Measurements from ENCODE around the gene LRIG1.

Gene LRIG1

DNA sequence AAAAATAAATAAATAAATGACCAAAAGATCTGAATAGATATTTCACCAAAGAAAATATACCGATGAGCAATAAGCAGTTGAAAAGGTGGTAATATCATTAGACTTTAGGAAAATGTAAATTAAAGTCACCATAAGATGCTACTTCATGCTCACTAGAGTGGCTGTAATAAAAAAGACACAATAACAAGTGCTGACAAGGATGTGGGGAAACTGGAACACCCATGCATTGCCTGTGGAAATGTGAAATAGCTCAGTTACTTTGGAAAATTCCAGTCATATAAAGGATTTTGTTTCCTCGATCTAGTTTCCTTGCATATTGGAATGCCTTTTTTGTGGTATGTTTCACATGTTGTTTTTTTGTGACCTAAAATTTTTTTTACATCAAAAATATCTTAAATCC is 36.0 kb upstream of the LRIG1 start:
- DNase-seq (ENCODE audit: low read depth) = no peak
- TF ChIP-seq, protein P1, sequence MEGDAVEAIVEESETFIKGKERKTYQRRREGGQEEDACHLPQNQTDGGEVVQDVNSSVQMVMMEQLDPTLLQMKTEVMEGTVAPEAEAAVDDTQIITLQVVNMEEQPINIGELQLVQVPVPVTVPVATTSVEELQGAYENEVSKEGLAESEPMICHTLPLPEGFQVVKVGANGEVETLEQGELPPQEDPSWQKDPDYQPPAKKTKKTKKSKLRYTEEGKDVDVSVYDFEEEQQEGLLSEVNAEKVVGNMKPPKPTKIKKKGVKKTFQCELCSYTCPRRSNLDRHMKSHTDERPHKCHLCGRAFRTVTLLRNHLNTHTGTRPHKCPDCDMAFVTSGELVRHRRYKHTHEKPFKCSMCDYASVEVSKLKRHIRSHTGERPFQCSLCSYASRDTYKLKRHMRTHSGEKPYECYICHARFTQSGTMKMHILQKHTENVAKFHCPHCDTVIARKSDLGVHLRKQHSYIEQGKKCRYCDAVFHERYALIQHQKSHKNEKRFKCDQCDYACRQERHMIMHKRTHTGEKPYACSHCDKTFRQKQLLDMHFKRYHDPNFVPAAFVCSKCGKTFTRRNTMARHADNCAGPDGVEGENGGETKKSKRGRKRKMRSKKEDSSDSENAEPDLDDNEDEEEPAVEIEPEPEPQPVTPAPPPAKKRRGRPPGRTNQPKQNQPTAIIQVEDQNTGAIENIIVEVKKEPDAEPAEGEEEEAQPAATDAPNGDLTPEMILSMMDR (IDR thresholded peaks at IDR 0.05; ENCODE audit: low read length, missing control alignments) = no peak
- H3K4me3 ChIP-seq (replicated peaks; ENCODE audit: low read depth, low read length) = no peak overlapping the region

DNA sequence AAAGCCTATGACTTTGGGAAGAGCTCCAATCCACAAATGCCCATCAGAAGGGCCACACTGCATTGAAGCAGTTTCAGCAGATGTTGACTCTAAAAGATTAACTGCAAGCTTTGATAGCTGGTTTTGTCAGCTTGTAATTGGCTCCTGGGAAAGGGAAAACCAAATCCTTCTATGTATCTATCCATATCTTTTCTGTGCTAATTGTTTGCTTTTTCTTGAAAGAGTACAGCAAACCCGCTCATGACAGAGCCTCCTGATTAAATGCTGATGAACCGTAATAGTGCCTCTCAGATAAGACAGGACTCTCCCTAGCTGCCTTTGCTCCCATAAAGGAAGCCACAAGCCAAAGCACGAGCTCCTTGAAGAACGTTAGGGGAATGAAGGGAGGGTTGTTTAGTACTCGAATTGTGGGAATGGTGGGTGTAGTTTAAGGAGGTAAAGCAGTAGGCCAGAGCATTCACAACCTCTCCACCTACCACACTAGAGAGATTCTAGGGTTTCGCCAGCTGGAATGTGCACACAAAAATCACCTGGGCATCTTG is 33.6 kb upstream of the LRIG1 start:
- TF ChIP-seq, protein P1 (IDR thresholded peaks at IDR 0.05; ENCODE audit: low read length, missing control alignments) = no peak
- no peak for DNase-seq (ENCODE audit: low read depth)
- no peak overlapping the region for H3K4me3 ChIP-seq (replicated peaks; ENCODE audit: low read depth, low read length)

DNA sequence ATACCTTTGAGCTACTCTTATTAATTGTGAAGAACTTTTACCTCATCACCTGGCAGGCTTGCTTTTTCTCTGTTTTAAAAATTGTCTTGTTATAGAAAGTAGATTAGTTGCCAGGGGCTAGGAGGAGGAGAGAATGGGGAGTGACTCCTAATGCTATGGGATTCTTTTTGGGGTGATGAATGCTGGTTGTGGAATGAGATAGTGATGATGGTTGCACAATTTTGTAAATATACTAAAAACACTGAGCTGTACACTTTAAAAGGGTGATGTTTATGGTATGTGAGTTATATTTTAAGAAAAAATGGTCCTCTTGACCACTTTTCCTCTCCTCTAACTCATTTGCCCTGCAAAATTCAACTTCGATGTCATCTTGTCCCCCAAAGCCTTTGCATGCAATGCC is 31.8 kb upstream of the LRIG1 start:
- no peak overlapping the region for H3K4me3 ChIP-seq (replicated peaks; ENCODE audit: low read depth, low read length)
- TF ChIP-seq, protein P1 (IDR thresholded peaks at IDR 0.05; ENCODE audit: low read length, missing control alignments) = no peak
- no peak for DNase-seq (ENCODE audit: low read depth)

DNA sequence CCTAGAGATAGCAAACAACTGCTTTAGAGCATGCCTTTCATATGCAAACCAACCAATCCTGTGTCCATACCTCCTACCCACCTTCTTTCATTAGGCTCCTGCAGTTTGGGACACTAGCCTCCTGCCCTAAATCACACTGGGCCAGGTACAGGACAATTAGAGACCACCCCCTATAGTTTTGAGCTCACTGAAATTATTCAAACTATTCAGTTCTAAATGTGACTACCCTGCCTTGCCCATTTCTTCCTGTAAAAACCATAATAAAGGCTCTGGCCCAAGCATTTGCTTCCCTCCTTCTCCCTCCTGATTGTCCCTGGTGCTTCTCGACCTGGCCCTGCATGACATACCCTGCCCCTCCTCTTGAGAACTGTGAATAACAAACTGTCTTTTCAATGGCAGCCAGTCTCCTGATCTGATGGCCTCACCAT is 31.4 kb upstream of the LRIG1 start:
- TF ChIP-seq, protein P1 (IDR thresholded peaks at IDR 0.05; ENCODE audit: low read length, missing control alignments) = no peak
- no peak for DNase-seq (ENCODE audit: low read depth)
- no peak overlapping the region for H3K4me3 ChIP-seq (replicated peaks; ENCODE audit: low read depth, low read length)

DNA sequence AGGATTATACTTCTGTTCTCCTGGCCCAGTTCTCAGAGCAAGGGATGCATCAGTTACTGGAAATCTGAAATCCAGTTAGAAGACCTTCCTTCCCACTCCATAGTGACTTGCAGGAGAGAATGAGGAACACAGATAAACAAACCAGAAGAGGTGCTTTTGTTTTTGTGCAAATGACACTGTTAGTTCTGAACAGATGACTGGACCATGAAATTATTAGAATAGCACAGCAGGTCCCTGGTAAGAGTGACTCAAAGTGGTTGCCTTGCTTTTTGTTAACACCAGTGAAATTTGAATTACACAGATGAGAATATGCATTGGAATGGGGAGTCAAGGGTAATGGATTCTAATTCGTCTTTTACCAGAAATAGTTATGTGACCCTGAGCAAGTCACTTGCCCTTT is 30.4 kb upstream of the LRIG1 start:
- DNase-seq (ENCODE audit: low read depth) = no peak
- TF ChIP-seq, protein P1 (IDR thresholded peaks at IDR 0.05; ENCODE audit: low read length, missing control alignments) = no peak
- H3K4me3 ChIP-seq (replicated peaks; ENCODE audit: low read depth, low read length) = no peak overlapping the region

DNA sequence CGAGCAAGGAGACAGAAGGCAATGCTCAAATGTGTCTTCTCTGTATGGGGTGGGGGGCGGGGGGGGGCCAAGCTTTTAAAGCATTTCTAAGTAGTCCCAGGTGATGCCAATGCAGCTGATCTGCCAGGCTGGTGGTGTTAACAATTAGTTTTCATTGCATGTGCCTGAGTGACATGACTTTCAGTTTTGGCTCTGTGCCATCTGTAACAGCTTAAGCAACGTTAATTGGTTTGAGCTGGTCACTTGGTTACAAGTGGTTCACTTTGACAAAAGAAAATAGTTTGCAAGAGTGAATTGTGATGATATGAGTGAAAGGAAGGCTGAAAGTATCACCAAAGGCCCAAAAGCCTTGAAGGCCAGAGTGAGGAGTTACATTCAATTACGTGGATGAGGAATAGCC is 26.4 kb upstream of the LRIG1 start:
- DNase-seq (ENCODE audit: low read depth) = no peak
- no peak overlapping the region for H3K4me3 ChIP-seq (replicated peaks; ENCODE audit: low read depth, low read length)
- TF ChIP-seq, protein P1 (IDR thresholded peaks at IDR 0.05; ENCODE audit: low read length, missing control alignments) = no peak

DNA sequence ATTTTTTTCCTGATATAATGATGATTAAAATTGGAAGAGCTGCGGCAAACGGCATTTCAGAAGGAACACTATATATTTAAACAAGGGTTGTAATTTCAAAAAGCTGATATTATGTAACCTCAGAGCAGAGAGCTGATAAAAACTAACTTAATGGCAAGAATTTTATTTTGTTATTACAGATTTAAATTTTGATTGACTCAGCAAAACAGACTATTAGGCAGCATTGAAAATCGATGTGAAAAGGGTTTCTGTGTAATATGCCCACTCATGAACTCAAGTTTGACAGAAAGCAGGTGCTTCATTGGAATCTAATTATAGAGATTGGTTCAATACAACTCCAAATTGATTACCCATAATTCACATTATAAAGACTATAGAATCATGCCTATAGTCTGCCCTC is 24.9 kb upstream of the LRIG1 start:
- TF ChIP-seq, protein P1 (IDR thresholded peaks at IDR 0.05; ENCODE audit: low read length, missing control alignments) = no peak
- no peak overlapping the region for H3K4me3 ChIP-seq (replicated peaks; ENCODE audit: low read depth, low read length)
- no peak for DNase-seq (ENCODE audit: low read depth)
